Subcutaneous adipose tissue (tissue), 4 donors: Measurements from ENCODE around the gene CRIM1. TPM values are rescaled to one million over a fixed set of nuclear protein-coding genes. Genes with fewer than 3 reads are reported as not detected.

Source experiments
- CTCF ChIP-seq: fragments of 450-650 bp; IDR thresholded peaks from one replicate; pipeline ENCODE4 v1.5.1; 2016; ENCODE audit warnings: low read depth, mild to moderate bottlenecking, control low read depth, antibody characterized with exemption, moderate library complexity
- total RNA-seq, 4 donors: library from RNA; depleted of rRNA; stranded (reverse); fragments of >200 nt; gene quantifications; one replicate each; pipeline ENCODE4 v1.1.0, GENCODE V29; 2016

Gene CRIM1
- total RNA-seq, 4 donors from 2014 or later: 153 to 269 (median 233) TPM

- no peak for TF ChIP-seq CTCF
Observed at GRCh38 chr2:36478332-36478738, 122.8 kb downstream of the CRIM1 start.

- no peak for TF ChIP-seq CTCF
Observed at GRCh38 chr2:36478999-36479398, 123.4 kb downstream of the CRIM1 start.

- no peak for TF ChIP-seq CTCF
Observed at GRCh38 chr2:36479406-36479805, 123.8 kb downstream of the CRIM1 start.

GRCh38 chr2:36480028-36480427 lies 124.5 kb downstream of the CRIM1 start:
- TF ChIP-seq CTCF: no peak

GRCh38 chr2:36480636-36481035 lies 125.1 kb downstream of the CRIM1 start:
- TF ChIP-seq CTCF: no peak

GRCh38 chr2:36481709-36482108 lies 126.1 kb downstream of the CRIM1 start:
- TF ChIP-seq CTCF: no peak

GRCh38 chr2:36482576-36483214 lies 127.1 kb downstream of the CRIM1 start:
- TF ChIP-seq CTCF: no peak
